Tibial nerve (tissue), 3 donors: ENCODE measurements around the gene LRG1.

ENCODE experiments used
- CTCF ChIP-seq, 5 experiments: fragments of 200-600 bp in 3 of 5; fragments of 450-650 bp in 2 of 5; sonication (generic) in 3 of 5; IDR thresholded peaks; one replicate each; pipeline ENCODE4 v1.5.1; 2016 to 2019; ENCODE audit warnings: antibody characterized with exemption in 5 of 5, mild to moderate bottlenecking in 3 of 5, moderate library complexity in 2 of 5
- POLR2A ChIP-seq, 2 donors: fragments of 450-650 bp; IDR thresholded peaks; one replicate each; pipeline ENCODE4 v1.6.1; 2017; ENCODE audit warnings: antibody characterized with exemption in 2 of 2, mild to moderate bottlenecking in 2 of 2, moderate library complexity in 2 of 2

- TF ChIP-seq CTCF (IDR thresholded peaks at IDR 0.05) (no peak), POLR2A (IDR thresholded peaks at IDR 0.05) (no peak)
Observed at GRCh38 chr19:4539169-4539692, 605 bp downstream of the LRG1 start.
